ENCODE data around the gene ADAM12. TPM values are rescaled to one million over a fixed set of nuclear protein-coding genes. Genes with fewer than 3 reads are reported as not detected.

ADAM12 gene
- total and polyA plus RNA-seq, 2 experiments from 2014 or later, result 0.13 to 0.87 TPM

DNA sequence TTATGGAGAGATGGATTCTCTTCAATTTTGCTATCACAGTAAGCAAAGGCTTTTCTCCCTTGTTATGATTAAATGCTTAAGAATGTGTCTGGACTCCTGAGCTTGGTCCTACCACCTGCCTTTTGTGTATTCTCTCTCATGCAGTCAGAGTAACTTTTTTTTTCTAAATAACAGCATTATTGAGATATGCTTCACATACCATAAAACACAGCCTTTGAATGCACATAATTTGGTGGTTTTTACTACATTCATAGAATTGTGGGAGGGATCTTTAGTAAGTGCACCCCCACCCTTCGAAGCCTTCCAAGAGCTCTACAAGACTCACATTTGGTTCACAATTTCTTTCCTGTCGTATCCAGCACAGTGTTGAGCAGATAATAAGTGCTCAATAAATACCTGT is 175.5 kb downstream of the ADAM12 start:
- no peak overlapping the region for H3K4me2 ChIP-seq
- H3K4me1 Mint-ChIP-seq, result peaks cover 15% of the 10 kb centered on the region
- H3K9me3 Mint-ChIP-seq, result no peaks in the 10 kb centered on the region; the same call in 2 of the 3 replicates
- TF ChIP-seq, protein P1, sequence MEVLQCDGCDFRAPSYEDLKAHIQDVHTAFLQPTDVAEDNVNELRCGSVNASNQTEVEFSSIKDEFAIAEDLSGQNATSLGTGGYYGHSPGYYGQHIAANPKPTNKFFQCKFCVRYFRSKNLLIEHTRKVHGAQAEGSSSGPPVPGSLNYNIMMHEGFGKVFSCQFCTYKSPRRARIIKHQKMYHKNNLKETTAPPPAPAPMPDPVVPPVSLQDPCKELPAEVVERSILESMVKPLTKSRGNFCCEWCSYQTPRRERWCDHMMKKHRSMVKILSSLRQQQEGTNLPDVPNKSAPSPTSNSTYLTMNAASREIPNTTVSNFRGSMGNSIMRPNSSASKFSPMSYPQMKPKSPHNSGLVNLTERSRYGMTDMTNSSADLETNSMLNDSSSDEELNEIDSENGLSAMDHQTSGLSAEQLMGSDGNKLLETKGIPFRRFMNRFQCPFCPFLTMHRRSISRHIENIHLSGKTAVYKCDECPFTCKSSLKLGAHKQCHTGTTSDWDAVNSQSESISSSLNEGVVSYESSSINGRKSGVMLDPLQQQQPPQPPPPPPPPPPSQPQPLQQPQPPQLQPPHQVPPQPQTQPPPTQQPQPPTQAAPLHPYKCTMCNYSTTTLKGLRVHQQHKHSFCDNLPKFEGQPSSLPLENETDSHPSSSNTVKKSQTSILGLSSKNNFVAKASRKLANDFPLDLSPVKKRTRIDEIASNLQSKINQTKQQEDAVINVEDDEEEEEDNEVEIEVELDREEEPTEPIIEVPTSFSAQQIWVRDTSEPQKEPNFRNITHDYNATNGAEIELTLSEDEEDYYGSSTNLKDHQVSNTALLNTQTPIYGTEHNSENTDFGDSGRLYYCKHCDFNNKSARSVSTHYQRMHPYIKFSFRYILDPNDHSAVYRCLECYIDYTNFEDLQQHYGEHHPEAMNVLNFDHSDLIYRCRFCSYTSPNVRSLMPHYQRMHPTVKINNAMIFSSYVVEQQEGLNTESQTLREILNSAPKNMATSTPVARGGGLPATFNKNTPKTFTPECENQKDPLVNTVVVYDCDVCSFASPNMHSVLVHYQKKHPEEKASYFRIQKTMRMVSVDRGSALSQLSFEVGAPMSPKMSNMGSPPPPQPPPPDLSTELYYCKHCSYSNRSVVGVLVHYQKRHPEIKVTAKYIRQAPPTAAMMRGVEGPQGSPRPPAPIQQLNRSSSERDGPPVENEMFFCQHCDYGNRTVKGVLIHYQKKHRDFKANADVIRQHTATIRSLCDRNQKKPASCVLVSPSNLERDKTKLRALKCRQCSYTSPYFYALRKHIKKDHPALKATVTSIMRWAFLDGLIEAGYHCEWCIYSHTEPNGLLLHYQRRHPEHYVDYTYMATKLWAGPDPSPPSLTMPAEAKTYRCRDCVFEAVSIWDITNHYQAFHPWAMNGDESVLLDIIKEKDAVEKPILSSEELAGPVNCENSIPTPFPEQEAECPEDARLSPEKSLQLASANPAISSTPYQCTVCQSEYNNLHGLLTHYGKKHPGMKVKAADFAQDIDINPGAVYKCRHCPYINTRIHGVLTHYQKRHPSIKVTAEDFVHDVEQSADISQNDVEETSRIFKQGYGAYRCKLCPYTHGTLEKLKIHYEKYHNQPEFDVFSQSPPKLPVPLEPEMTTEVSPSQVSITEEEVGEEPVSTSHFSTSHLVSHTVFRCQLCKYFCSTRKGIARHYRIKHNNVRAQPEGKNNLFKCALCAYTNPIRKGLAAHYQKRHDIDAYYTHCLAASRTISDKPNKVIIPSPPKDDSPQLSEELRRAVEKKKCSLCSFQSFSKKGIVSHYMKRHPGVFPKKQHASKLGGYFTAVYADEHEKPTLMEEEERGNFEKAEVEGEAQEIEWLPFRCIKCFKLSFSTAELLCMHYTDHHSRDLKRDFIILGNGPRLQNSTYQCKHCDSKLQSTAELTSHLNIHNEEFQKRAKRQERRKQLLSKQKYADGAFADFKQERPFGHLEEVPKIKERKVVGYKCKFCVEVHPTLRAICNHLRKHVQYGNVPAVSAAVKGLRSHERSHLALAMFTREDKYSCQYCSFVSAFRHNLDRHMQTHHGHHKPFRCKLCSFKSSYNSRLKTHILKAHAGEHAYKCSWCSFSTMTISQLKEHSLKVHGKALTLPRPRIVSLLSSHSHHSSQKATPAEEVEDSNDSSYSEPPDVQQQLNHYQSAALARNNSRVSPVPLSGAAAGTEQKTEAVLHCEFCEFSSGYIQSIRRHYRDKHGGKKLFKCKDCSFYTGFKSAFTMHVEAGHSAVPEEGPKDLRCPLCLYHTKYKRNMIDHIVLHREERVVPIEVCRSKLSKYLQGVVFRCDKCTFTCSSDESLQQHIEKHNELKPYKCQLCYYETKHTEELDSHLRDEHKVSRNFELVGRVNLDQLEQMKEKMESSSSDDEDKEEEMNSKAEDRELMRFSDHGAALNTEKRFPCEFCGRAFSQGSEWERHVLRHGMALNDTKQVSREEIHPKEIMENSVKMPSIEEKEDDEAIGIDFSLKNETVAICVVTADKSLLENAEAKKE (CRISPR knock-in tag; IDR thresholded peaks at IDR 0.05), result no peak
- DNase-seq (ENCODE audit: low spot score), result no peak
- H2AFZ ChIP-seq, result no peak overlapping the region
- H3K27me3 Mint-ChIP-seq (ENCODE audit: insufficient read depth, low read depth, poor library complexity), result peaks cover 16% of the 10 kb centered on the region
- H3K27ac Mint-ChIP-seq, result no peak overlapping the region
- no peaks in the 10 kb centered on the region for H3K36me3 Mint-ChIP-seq (ENCODE audit: low read depth)
- 0 out of 2 replicates have a peak, but pooled peaks cover 8% of the 10 kb centered on the region for H3K9me2 ChIP-seq (ENCODE audit: insufficient read depth)
- no peaks in the 10 kb centered on the region for H3K79me2 ChIP-seq (replicated peaks; ENCODE audit: insufficient read depth)
- no peaks in the 10 kb centered on the region for H4K20me1 ChIP-seq (replicated peaks; ENCODE audit: insufficient read depth)
- H3F3A ChIP-seq (replicated peaks; ENCODE audit: low read depth), result no peaks in the 10 kb centered on the region
- H3K27ac ChIP-seq (ENCODE audit: low read depth), result no peak overlapping the region
- H3K36me3 ChIP-seq (ENCODE audit: insufficient read depth), result no peaks in the 10 kb centered on the region
- no peak for ATAC-seq
- no peaks in the 10 kb centered on the region for H3K27me3 ChIP-seq (ENCODE audit: insufficient read depth)
- no peak overlapping the region for H3K4me3 Mint-ChIP-seq
- H3K4me3 ChIP-seq, result no peak overlapping the region
- no peaks in the 10 kb centered on the region for H3K4me1 ChIP-seq (ENCODE audit: insufficient read depth)

GRCh38 chr10:126210051-126210651 is 178.1 kb downstream of the ADAM12 start:
- no peak for TF ChIP-seq EZH2 (IDR thresholded peaks at IDR 0.05; ENCODE audit: low read depth, unreplicated experiment)
- no peak for TF ChIP-seq EZH2phosphoT487 (IDR thresholded peaks at IDR 0.05; ENCODE audit: unreplicated experiment)
- 0 out of 2 replicates have a peak, but pooled peaks cover 8% of the 10 kb centered on the region for H3K9me2 ChIP-seq (ENCODE audit: insufficient read depth)
- no peak overlapping the region for H3K4me3 ChIP-seq
- Mint-ChIP-seq H3K27me3 (ENCODE audit: insufficient read depth, low read depth, poor library complexity) (peaks cover 9% of the 10 kb centered on the region), H3K4me1 (0 out of 3 replicates have a peak, but pooled peaks cover under 1% of the 10 kb centered on the region), H3K27ac (no peak overlapping the region), H3K36me3 (ENCODE audit: low read depth) (no peaks in the 10 kb centered on the region), H3K4me3 (no peak overlapping the region), H3K9me3 (no peaks in the 10 kb centered on the region; the same call in 2 of the 3 replicates)
- no peak overlapping the region for H3K4me2 ChIP-seq
- no peak overlapping the region for H3K27ac ChIP-seq (ENCODE audit: low read depth)
- H4K20me1 ChIP-seq (replicated peaks; ENCODE audit: insufficient read depth), result no peaks in the 10 kb centered on the region
- no peaks in the 10 kb centered on the region for H3K27me3 ChIP-seq (ENCODE audit: insufficient read depth)
- ATAC-seq (no peak), DNase-seq (ENCODE audit: low spot score) (no peak)
- H3K79me2 ChIP-seq (replicated peaks; ENCODE audit: insufficient read depth), result no peaks in the 10 kb centered on the region
- H2AFZ ChIP-seq, result no peak overlapping the region
- H3K36me3 ChIP-seq (ENCODE audit: insufficient read depth), result no peaks in the 10 kb centered on the region
- no peaks in the 10 kb centered on the region for H3K4me1 ChIP-seq (ENCODE audit: insufficient read depth)
- no peaks in the 10 kb centered on the region for H3F3A ChIP-seq (replicated peaks; ENCODE audit: low read depth)
